Cerebellar cortex (tissue), 1 donor: ENCODE results near the gene SRSF4.
"Not testable (repeated sequence)": the region's sequence is repeated elsewhere in the genome, so short reads cannot be mapped to it uniquely, and the experiment has no call there.

Source experiments
- DNase-seq: peaks from one replicate; pipeline ENCODE4 v3.0.0-alpha.2; 2015; ENCODE audit warnings: low spot score

SRSF4 gene

GRCh38 chr1:29124366-29125236 lies 57.1 kb downstream of the SRSF4 start:
- DNase-seq: peak; percentile 53

- no peak for DNase-seq
Observed at GRCh38 chr1:29123887-29124365, 57.8 kb downstream of the SRSF4 start, which contains the start of gene TMEM200B. Gene TMEM200B, minus strand, starts transcription at chr1:29123903. Its CDS starts 2,075 bp downstream, at chr1:29121828.

GRCh38 chr1:29123053-29123886 lies 58.4 kb downstream of the SRSF4 start:
- DNase-seq: no peak

GRCh38 chr1:29122682-29123052 lies 59.0 kb downstream of the SRSF4 start:
- DNase-seq: no peak

- no peak for DNase-seq
Observed at GRCh38 chr1:29121936-29122681, 59.6 kb downstream of the SRSF4 start.

- DNase-seq: no peak
Observed at GRCh38 chr1:29121516-29121935, 60.2 kb downstream of the SRSF4 start.

DNA sequence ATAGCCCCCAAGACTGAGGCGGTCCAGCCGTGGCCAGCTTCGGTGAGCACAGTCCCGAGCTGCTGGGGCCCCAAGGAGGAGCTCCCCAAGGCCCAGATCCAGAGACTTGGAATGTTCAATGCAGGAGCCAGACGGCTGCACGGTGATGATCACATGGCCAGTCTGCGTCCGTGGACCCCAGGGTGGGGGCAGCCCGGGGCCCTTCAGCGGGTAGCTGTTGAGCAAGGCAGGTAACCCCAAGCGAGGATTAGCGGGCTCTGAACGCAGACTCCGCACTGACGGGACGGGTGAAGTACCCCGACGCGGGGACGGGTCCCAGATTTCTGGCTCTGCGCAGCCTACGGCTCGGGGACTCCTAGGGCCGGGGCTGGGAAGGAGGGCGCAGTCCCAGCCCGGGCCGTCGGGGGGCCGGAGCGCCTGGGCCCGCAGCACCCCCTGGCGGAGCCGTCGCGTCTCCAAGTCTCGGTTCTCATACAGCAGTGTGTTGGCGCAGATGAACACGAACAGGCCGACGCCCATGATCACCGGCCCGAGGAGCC lies 60.7 kb downstream of the SRSF4 start:
- no peak for DNase-seq

DNA sequence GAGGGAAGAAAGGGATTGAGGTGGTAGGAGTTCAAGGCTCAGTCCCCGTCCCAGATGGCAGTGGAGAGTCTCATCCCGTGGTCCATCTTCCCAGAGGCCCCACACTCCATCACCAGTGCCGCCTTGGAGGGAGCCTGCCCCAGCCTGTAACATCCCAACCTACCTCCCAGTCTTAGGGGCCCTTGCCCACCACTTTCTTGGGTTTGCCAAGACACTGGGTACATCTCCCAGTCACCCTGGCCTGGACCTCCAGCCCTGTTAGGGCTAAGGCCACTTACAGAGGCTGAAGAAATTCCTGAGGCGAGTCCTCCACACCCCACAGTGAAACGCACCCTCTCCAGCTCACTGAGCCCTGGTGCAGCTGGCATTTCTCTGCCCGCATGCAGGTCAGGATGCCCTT lies 61.3 kb downstream of the SRSF4 start:
- no peak for DNase-seq

DNA sequence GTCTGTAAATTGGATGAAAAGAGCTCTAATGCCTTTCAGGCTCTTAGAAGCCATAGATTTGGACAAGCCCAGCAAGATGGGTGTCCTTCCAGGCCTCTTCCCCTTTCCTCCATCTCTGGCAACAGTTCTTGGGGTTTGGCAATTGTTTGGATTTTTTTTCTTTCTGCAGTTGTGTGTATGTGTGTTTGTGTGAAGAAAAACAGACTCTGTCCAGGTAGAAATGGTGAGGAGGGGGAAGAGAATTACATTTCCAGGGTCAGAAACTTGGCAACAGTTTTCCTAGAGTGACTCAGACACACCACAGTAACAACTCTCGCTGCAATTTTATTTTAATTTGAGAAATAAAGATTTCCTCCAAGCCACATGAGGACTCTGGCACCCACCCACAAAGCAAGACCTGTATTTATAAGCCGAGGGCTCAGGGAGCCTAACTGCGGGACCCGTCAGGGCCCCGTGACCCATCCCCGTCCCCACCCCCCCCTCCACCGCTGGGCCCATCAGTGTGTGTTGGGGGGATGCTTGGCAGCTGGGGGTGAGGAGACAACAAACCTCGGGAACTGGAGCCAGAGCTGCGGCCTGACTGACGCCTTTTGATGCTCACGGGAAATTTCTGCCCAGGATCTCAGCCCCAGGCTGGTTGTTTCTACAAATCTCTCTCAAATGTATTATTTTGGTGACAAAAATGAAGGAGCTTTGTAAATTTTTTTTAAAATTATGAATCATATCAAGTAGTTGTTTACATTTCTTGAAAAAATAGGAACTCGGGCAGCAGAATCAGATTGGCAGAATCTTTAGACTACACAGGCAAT lies 62.4 kb downstream of the SRSF4 start:
- DNase-seq: no peak

DNA sequence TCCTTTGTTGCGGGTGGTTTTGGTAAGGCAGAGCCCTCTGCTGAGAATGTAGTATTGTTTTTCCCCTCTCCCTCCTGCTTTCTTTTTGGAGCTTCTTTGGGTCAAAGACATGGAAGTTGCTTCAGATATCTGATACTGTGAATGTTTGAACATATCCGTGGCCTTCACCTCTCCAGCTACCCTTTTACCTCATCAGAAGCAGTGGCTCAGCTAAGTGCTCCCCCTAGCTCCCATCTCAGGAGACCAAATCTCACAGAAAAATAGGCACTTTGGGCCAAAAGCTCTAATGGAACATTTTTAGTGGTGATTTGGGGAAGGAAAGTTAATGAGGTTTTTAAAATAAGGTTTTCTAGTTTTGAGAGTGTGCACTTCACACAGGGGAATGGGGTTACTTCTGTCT lies 64.3 kb downstream of the SRSF4 start:
- no peak for DNase-seq

- no peak for DNase-seq
Observed at GRCh38 chr1:29114654-29115053, 67.0 kb downstream of the SRSF4 start.

DNA sequence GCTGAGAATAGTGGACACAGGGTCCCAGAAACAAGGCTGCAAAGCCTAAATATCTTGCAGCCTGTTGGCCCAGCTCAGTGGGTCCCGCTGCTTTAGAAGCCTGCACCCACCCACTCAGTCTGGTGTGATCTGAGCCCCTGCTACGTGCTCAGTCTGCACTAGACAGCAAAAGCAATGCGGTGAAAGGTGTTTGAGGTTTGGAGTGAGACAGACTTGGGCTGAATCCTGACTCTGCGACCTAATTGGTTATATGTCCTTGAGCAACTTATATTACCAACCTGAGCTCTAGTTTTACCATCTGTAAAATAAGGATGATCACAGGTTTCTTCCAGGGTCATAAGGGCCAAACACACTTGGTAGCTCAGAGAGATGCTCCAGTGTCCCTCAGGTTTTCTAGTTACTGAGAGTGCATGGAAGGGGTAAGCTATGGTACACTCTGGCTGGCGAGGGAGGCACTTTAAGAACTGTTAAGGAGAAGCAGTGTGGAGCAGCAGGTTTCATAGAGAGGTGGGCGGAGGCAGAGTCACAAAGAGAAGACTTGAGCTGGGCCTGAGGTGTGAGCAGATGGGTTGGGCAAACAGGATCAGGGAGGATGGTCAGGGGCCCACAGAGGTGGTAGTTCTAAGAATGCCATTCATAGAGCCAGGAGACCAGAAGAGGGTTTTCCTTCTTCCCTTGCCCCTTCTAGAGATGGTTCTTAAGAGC lies 68.1 kb downstream of the SRSF4 start:
- no peak for DNase-seq

DNA sequence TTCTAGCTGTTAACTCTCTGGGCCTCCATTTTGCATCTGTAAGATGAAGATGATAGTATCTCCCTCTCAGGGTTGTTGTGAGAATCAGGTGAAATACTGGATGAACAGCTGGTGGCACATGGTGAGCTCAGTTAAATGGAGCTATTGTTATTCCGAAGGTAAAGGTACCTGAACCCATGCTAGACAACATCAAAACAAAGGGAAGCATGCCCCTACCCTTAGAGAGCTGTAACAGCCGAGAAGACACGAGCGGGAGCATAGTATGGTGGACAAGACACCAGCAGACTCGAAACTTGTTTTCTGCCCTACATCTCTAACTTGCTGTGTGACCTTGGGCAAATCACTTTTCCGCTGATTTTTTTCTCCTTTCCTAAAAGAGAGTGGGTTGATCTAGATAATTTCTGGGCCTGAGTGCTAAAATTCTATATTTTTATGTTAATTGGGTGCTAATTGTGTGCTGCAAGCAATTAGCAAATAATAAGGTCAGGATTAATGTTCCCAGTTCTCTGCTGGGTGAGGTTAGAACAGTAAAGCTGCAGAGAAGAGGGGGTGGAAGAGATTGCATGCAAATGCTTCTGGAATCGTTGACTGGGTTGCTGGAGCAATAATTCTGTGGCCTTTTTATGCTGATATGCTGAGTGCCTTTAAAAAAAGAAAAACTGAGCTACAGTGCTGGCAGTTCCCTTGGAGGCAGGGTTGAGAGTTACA lies 68.8 kb downstream of the SRSF4 start:
- no peak for DNase-seq

DNA sequence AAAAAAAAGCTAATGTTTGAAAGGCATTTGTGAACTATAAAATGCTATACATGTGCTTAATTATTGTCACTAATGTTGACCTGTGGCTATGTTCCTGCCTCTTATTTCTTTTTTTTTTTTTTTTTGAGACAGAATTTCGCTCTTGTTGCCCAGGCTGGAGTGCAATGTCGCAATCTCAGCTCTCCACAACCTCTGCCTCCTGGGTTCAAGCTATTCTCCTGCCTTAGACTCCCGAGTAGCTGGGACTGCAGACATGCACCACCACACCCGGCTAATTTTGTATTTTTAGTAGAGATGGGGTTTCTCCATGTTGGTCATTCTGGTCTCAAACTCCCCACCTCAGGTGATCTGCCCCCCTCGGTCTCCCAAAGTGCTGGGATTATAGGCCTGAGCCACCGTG lies 73.7 kb downstream of the SRSF4 start:
- not testable (repeated sequence) for DNase-seq

DNA sequence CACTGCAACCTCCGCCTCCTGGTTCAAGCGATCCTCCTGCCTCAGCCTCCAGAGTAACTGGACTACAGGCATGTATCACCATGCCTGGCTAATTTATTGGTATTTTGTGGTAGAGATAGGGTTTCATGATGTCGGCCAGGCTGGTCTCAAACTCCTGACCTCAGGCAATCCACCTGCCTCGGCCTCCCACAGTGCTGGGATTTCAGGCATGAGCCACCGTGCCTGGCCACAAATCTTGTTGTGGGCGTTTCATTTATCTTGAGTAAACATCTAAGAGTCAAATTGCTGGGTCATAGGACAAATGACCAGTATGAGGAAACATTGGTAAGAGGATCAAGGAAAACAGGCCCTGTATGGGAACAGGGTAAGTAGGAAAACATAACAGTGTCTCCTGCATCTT lies 75.9 kb downstream of the SRSF4 start:
- no peak for DNase-seq

DNA sequence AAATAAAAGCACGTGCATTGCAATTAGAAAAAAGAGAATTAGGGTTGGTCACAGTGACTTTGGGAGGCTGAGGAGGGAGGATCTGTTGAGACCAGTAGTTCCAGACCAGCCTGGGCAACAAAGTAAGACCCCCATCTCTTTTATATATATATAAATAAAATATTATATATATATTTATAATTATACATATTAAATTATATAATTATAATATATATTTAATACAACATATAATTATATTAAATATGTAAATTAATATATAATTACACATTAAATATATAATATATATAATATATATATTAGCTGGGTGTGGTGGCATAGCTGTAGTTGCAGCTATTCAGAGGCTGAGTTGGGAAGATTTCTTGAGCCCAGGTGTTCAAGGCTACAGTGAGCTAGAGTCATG lies 81.2 kb downstream of the SRSF4 start:
- no peak for DNase-seq

DNA sequence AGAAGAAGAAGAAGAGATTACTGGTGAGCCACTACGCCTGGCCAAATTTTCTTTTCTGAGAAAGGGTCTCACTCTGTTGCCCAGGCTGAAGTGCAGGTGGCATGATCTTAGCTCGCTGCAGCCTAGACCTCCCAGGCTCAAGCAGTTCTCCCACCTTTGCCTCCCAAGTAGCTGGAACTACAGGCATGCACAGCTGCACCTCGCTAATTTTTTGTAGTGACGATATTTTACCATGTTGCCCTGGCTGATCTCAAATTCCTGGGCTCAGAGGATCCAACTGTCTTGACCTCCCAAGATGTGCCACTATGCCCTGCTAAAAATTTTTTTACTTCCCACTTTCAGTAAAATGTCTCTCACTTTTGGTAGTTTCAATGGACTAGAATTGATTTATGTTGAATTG lies 82.4 kb downstream of the SRSF4 start:
- DNase-seq: no peak
